HG03103 (cell line): Measurements from ENCODE around the gene RAB11FIP4.

ENCODE experiments used
- ATAC-seq: cut with Tn5 transposase; IDR thresholded peaks from one replicate; pipeline ENCODE4 v1.9.1; 2021; ENCODE audit warnings: low read depth; ENCODE audit not compliant: unreplicated experiment

The RAB11FIP4 gene

GRCh38 chr17:31405890-31406371 is 14.5 kb downstream of the RAB11FIP4 start:
- no peak for ATAC-seq

- ATAC-seq: no peak
Measured at GRCh38 chr17:31408586-31408985, 17.1 kb downstream of the RAB11FIP4 start.

DNA sequence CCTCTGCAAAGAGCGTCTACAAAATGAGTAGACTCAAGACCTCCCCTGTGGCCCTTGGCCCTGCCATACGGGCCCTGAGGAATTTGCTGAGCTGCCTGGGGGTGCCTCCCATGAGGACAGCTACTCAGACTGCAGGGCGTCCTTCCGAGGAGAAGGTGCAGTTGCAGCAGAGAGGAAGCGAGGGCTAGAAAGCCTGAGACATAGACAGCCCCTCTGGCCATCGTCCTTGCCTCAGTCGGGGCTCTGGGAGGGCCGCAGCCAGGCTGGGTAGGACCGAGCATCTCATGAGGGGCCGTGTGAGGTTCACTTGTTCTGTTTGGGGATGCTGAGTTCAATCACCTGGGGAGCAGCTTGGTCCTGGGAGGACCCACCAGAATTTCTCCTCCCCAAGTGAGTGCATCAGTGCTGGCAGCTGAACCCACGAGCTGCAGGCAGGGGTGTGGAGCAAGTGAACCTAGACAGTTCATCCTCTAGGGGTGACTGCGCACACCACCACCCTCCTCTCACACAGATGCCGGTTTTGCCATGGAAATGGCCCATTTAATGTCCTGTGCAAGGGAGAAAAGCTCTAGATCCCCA is 20.3 kb downstream of the RAB11FIP4 start:
- ATAC-seq: no peak

DNA sequence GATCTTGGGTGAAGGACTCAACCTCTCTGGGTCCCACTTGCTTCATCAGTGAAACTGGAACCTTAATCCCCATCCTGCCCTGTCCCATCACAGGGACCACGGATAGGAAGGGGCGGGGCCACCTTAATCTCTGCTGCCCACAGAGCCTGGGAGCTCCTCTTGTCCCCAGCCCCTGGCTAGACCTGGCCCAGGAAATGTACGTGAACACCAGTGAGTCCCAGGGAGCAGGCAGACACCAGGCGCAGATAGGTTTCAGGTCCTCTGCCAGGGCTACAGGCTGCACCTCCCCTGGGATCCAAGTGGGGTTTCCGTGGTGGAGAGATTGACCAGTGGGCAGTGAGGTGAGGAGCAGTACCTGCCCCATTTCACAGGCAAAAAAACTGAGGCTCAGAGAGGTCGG is 21.0 kb downstream of the RAB11FIP4 start:
- ATAC-seq: no peak

- no peak for ATAC-seq
Measured at GRCh38 chr17:31413081-31413799, 21.8 kb downstream of the RAB11FIP4 start.

GRCh38 chr17:31413874-31414549 is 22.5 kb downstream of the RAB11FIP4 start:
- ATAC-seq: no peak

GRCh38 chr17:31414550-31414918 is 23.1 kb downstream of the RAB11FIP4 start:
- no peak for ATAC-seq

DNA sequence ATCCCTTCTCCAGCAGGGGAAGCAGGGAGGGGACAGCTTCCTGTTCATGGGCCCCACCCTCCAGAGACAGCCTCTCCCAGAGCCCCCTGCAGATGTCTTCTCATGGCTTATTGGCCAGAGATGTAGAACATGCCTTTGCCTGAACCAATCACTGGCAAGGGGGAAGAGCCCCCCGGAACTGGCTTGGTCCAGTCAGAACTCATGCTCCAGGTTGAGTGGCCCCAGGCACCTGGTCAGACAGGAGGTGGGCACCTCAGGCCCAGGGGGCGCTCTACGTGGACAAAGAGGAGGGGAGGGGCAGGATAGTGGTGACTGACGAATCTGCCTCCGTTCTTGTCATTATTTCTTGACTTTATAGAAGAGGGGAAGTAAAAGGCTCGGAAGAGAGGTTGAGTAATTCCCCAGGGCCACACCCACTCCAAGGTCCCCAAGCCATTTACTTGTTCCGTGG is 23.6 kb downstream of the RAB11FIP4 start:
- no peak for ATAC-seq

GRCh38 chr17:31415640-31416502 is 24.4 kb downstream of the RAB11FIP4 start:
- no peak for ATAC-seq

DNA sequence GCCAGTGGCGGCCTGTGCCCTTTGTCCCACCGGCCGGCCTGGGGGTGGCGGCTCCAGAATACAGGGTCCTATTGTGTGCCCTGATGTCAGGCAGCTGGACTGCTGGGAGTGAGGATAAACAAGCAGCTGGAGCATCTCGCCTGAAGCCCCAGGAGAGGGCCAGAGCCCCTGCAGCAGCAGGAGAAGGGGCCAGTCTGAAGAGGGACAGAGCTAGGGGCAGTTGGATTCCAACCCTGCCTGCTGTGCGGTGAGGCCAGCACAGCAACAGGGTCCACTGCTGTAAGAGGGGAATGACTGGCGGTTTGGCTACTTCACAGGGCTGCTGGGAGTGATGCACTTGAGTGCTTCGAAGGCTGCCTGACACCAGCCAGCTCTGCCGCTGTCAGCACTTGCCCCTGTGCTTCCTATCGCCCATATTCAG is 25.0 kb downstream of the RAB11FIP4 start:
- ATAC-seq: no peak

GRCh38 chr17:31417051-31417792 is 25.7 kb downstream of the RAB11FIP4 start:
- no peak for ATAC-seq

GRCh38 chr17:31418773-31419350 is 27.4 kb downstream of the RAB11FIP4 start:
- no peak for ATAC-seq

- no peak for ATAC-seq
Measured at GRCh38 chr17:31422443-31422842, 31.0 kb downstream of the RAB11FIP4 start.

DNA sequence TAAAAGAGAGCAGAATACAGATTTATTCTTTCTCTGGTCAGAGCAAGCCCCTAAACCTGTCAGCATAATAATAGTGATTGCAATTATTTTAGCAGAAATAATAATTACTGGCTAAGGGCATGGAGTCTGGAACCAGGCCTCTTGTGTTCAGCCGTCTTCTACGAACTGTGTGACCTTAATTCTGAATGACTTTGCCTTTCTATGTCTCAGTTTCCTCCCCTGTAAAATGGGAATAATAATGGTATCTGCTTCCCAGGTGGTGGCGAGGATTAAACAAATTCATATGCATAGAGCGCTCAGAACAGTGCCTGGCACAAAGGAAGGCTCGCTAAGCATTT is 33.4 kb downstream of the RAB11FIP4 start:
- no peak for ATAC-seq

DNA sequence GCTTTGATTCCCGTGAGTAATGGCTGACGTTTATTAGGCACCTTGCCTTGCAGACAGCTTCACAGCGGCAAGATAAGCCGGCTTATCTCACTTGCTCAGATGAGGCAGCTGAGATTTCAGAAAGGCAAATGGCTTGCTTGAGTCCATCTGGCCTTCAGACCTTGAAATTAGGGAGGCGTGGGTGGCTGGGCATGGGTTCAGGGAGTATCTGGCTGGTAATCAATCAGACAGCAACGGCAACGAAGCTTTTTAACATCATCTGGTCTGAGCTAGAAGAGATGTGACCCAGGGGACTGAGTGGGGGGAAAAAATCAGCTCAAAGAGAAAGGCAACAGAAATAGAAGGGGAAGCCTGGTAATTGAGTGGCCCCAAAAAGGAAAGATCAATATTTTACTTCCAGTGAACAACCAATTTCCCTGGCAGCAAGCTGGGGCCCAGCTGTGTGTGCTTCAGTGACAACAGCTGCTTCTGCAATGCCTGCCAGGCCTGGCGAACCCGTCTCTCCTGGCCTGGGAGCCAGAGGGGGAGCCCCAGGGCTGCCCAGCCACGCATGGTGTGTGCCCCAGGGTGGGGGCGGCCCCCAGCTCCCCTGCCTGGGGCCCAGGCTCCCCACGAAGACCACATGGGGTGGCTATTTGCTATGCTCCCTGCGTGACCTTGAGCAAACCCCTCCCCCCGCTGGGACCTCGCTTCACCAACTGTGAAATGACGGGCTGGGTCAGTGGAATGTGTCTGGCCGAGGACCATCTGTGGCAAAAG is 34.0 kb downstream of the RAB11FIP4 start:
- ATAC-seq: no peak

- ATAC-seq: no peak
Measured at GRCh38 chr17:31427684-31428083, 36.2 kb downstream of the RAB11FIP4 start.

GRCh38 chr17:31428111-31428510 is 36.6 kb downstream of the RAB11FIP4 start:
- ATAC-seq: no peak

GRCh38 chr17:31428512-31428911 is 37.0 kb downstream of the RAB11FIP4 start:
- no peak for ATAC-seq
